ENCODE measurements around the gene GPR142. TPM values are rescaled to one million over a fixed set of nuclear protein-coding genes. Genes with fewer than 3 reads are reported as not detected.

The GPR142 gene
- total RNA-seq, 1 experiment from 2014 or later, result not detected

- TF ChIP-seq ZNF425 (CRISPR knock-in tag; conservative IDR thresholded peaks at IDR 0.05), result no peak
- no peak for TF ChIP-seq ATF2 (CRISPR knock-in tag; IDR thresholded peaks at IDR 0.05; ENCODE audit: borderline replicate concordance, low read depth)
- no peak for TF ChIP-seq SOX15 (CRISPR knock-in tag; IDR thresholded peaks at IDR 0.05)
- TF ChIP-seq ZNF219 (CRISPR knock-in tag; IDR thresholded peaks at IDR 0.05; ENCODE audit: borderline replicate concordance), result no peak
- no peak for TF ChIP-seq FOXP1 (CRISPR knock-in tag; IDR thresholded peaks at IDR 0.05; ENCODE audit: borderline replicate concordance)
- TF ChIP-seq CBFB (CRISPR knock-in tag; IDR thresholded peaks at IDR 0.05; ENCODE audit: low read depth), result no peak
- TF ChIP-seq TCF7 (CRISPR knock-in tag; IDR thresholded peaks at IDR 0.05; ENCODE audit: low read depth), result no peak
- TF ChIP-seq ATF1 (CRISPR knock-in tag; IDR thresholded peaks at IDR 0.05), result no peak
- TF ChIP-seq CREB1 (CRISPR knock-in tag; IDR thresholded peaks at IDR 0.05), result no peak
- no peak for TF ChIP-seq AFF4 (CRISPR knock-in tag; IDR thresholded peaks at IDR 0.05; ENCODE audit: borderline replicate concordance)
- no peak for TF ChIP-seq ZNF532 (CRISPR knock-in tag; IDR thresholded peaks at IDR 0.05; ENCODE audit: borderline replicate concordance)
Measured at GRCh38 chr17:74379495-74380085, 12.3 kb downstream of the GPR142 start (continued).

- ChIA-PET CTCF (interaction anchor here (0.6 to 4.6 kb wide), 32 partner anchors 8 to 356 kb away, joined by 3 to 138 read pairs (median 12); partner anchors contain the start of genes BTBD17, CD300A, CD300C and CD300H), POLR2A (interaction anchor here (2.3 kb wide), 1 partner anchor 74 kb away, joined by 14 read pairs; no protein-coding TSS in a partner anchor)
- Mint-ChIP-seq H3K4me1 (peaks cover 13% of the 10 kb centered on the region), H3K36me3 (no peaks in the 10 kb centered on the region), H3K4me3 (no peak overlapping the region), H3K27me3 (ENCODE audit: low read depth) (peaks cover under 1% of the 10 kb centered on the region; the same call in 1 of the 2 replicates), H3K9me3 (no peaks in the 10 kb centered on the region), H3K27ac (no peak overlapping the region)
- peak; percentile 13 for ATAC-seq
- DNase-seq (ENCODE audit: low spot score), result no peak
- TF ChIP-seq SMAD3 (CRISPR knock-in tag; IDR thresholded peaks at IDR 0.05; ENCODE audit: borderline replicate concordance) (no peak), ARID4B (CRISPR knock-in tag; IDR thresholded peaks at IDR 0.05; ENCODE audit: borderline replicate concordance) (0 out of 2 replicates have a peak, but pooled peaks have one; percentile 15), CREM (CRISPR knock-in tag; IDR thresholded peaks at IDR 0.05) (no peak), ATF1 (CRISPR knock-in tag; IDR thresholded peaks at IDR 0.05) (no peak)
Measured at GRCh38 chr17:74380086-74380958, 13.0 kb downstream of the GPR142 start.
